Osteoblast (primary cell): ENCODE data around the gene SMIM7. TPM values are rescaled to one million over a fixed set of nuclear protein-coding genes. Genes with fewer than 3 reads are reported as not detected.
A peak's percentile ranks its signal among the peaks of the same experiment; 100 is the strongest.
"Not testable (repeated sequence)": the region's sequence is repeated elsewhere in the genome, so short reads cannot be mapped to it uniquely, and the experiment has no call there.

ENCODE experiments used
- DNase-seq: peaks from one replicate; pipeline ENCODE4 v3.0.0; 2011; ENCODE audit warnings: low spot score, mixed read lengths; ENCODE audit not compliant: insufficient read length; ENCODE audit errors: missing footprints
- H2AFZ ChIP-seq: 2 replicates; pipeline ENCODE4 v1.6.0; 2011; ENCODE audit warnings: mild to moderate bottlenecking, low read length
- H3K27ac ChIP-seq: 2 replicates; pipeline ENCODE4 v1.5.1; 2011; ENCODE audit warnings: mild to moderate bottlenecking, low read depth, low read length, moderate library complexity
- H3K27me3 ChIP-seq: 2 replicates; pipeline ENCODE4 v1.6.0; 2012; ENCODE audit warnings: mild to moderate bottlenecking, control low read depth, inconsistent platforms, low read length, moderate library complexity; ENCODE audit not compliant: insufficient read depth
- H3K36me3 ChIP-seq: 2 replicates; pipeline ENCODE4 v1.5.1; 2011; ENCODE audit warnings: mild to moderate bottlenecking, low read length, control low read depth, moderate library complexity; ENCODE audit not compliant: insufficient read depth
- H3K4me1 ChIP-seq: 2 replicates; pipeline ENCODE4 v1.5.1; 2011; ENCODE audit warnings: mild to moderate bottlenecking, low read length, control low read depth, moderate library complexity; ENCODE audit not compliant: insufficient read depth
- H3K4me2 ChIP-seq: 2 replicates; pipeline ENCODE4 v1.6.0; 2011; ENCODE audit warnings: mild to moderate bottlenecking, low read length; ENCODE audit not compliant: insufficient read depth
- H3K4me3 ChIP-seq: fragments of 200-600 bp; sonication (generic); 3 replicates; pipeline ENCODE4 v1.5.1; 2012; ENCODE audit warnings: mild to moderate bottlenecking, low read length, inconsistent platforms; ENCODE audit not compliant: insufficient read depth
- H3K79me2 ChIP-seq: 2 replicates; pipeline ENCODE4 v1.6.0; 2012; ENCODE audit warnings: mild to moderate bottlenecking, low read length, control low read depth, inconsistent platforms; ENCODE audit not compliant: insufficient read depth
- H3K9me3 ChIP-seq: 2 replicates; pipeline ENCODE4 v1.5.1; 2011; ENCODE audit warnings: low read depth, low read length, control low read depth
- H4K20me1 ChIP-seq: 2 replicates; pipeline ENCODE4 v1.6.0; 2012; ENCODE audit warnings: mild to moderate bottlenecking, low read length, control low read depth; ENCODE audit not compliant: insufficient read depth
- CTCF ChIP-seq: IDR thresholded peaks from 2 replicates; pipeline ENCODE4 v1.5.1; 2011; ENCODE audit warnings: mild to moderate bottlenecking, low read depth, low read length, moderate library complexity; ENCODE audit errors: extremely low read depth
- total RNA-seq: library from RNA; depleted of rRNA; stranded (reverse); fragments of >200 nt; gene quantifications from 2 replicates; pipeline ENCODE4 v1.2.3, GENCODE V29; 2012

SMIM7 gene
- total RNA-seq, 1 donor, result 60.1 TPM

DNA sequence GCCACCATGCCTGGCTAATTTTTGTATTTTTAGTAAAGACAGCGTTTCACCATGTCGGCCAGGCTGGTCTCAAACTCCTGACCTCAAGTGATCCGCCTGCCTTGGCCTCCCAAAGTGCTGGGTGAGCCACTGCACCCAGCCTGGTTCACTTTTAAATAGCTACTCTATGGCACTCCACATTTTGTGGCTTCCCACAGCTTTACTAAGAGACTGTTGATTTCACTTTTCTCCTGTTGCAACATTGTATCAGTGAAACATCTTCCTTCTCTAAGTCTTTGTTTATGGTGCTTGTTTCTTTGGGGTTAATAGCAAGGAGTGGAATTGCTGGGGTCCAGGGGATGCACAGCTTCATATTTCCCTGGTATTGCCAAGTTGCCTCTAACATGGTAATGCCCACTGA, 13.3 kb upstream of the SMIM7 start:
- H3K27me3 ChIP-seq, result no peaks in the 10 kb centered on the region
- H4K20me1 ChIP-seq, result no peaks in the 10 kb centered on the region
- no peak overlapping the region for H3K27ac ChIP-seq
- H3K36me3 ChIP-seq, result no peaks in the 10 kb centered on the region
- TF ChIP-seq CTCF, result no peak
- H3K4me2 ChIP-seq, result no peak overlapping the region
- no peaks in the 10 kb centered on the region for H3K79me2 ChIP-seq
- no peak for DNase-seq
- no peak overlapping the region for H3K4me3 ChIP-seq
- no peaks in the 10 kb centered on the region for H3K4me1 ChIP-seq
- no peak overlapping the region for H2AFZ ChIP-seq
- H3K9me3 ChIP-seq, result no peaks in the 10 kb centered on the region

DNA sequence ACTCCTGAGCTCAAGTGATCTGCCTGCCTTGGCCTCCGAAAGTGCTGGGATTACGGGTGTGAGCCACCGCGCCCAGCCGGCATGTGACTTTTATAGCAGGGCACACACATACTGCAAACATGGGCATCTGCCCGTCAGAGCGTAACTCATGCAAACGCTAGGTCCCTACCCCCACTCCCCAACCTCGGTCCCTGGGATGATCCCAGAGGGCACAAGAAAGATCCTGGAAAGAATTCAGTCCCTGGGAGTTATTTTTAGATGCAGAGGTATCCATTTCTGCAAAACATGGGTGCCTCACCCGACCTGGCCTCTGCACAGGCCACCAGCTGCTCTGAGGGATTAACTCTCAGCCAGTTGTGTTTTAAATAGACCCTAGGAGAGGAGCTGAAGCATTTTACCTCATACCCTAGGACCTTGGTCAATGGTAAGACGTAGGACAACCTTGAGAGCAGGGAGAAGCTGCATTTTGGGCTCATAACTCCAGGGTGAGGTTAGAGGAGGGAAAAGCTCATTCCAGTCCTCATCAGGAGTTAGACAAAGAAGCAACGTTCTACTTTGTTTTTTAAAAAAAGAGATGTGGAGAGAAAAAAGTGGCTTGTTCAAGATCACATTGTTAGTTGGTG, 11.8 kb upstream of the SMIM7 start:
- H2AFZ ChIP-seq, result no peak overlapping the region
- no peaks in the 10 kb centered on the region for H3K36me3 ChIP-seq
- H3K4me2 ChIP-seq, result no peak overlapping the region
- H3K79me2 ChIP-seq, result no peaks in the 10 kb centered on the region
- no peak overlapping the region for H3K27ac ChIP-seq
- H3K4me1 ChIP-seq, result no peaks in the 10 kb centered on the region
- no peaks in the 10 kb centered on the region for H3K27me3 ChIP-seq
- no peaks in the 10 kb centered on the region for H3K9me3 ChIP-seq
- no peaks in the 10 kb centered on the region for H4K20me1 ChIP-seq
- TF ChIP-seq CTCF, result no peak
- no peak overlapping the region for H3K4me3 ChIP-seq
- DNase-seq, result peak; percentile 63

- no peak overlapping the region for H2AFZ ChIP-seq
- TF ChIP-seq CTCF, result no peak
- H3K4me1 ChIP-seq, result no peaks in the 10 kb centered on the region
- H3K36me3 ChIP-seq, result no peaks in the 10 kb centered on the region
- H4K20me1 ChIP-seq, result no peaks in the 10 kb centered on the region
- H3K4me3 ChIP-seq, result no peak overlapping the region
- H3K27ac ChIP-seq, result no peak overlapping the region
- H3K9me3 ChIP-seq, result no peaks in the 10 kb centered on the region
- H3K27me3 ChIP-seq, result no peaks in the 10 kb centered on the region
- DNase-seq, result no peak
- H3K79me2 ChIP-seq, result no peaks in the 10 kb centered on the region
- no peak overlapping the region for H3K4me2 ChIP-seq
Observed at GRCh38 chr19:16670291-16670690, 10.3 kb upstream of the SMIM7 start.

GRCh38 chr19:16668702-16669101, 8.8 kb upstream of the SMIM7 start:
- not testable (repeated sequence) for DNase-seq, H3K9me3 ChIP-seq, H4K20me1 ChIP-seq, H3K4me2 ChIP-seq, H3K79me2 ChIP-seq, H3K27me3 ChIP-seq, H2AFZ ChIP-seq, H3K4me3 ChIP-seq, H3K27ac ChIP-seq, H3K36me3 ChIP-seq, H3K4me1 ChIP-seq
